Left ventricle myocardium inferior (tissue), 1 donor: ENCODE results near the gene YBX1. TPM values are rescaled to one million over a fixed set of nuclear protein-coding genes. Genes with fewer than 3 reads are reported as not detected.

Source experiments
- DNase-seq: peaks from one replicate; pipeline ENCODE4 v3.0.0-alpha.2; 2020
- H3K27ac ChIP-seq: fragments of 200-600 bp; replicated peaks from 2 replicates; pipeline ENCODE4 v1.8.0; 2021
- H3K27me3 ChIP-seq: fragments of 200-600 bp; 2 replicates; pipeline ENCODE4 v1.8.0; 2021; ENCODE audit warnings: low read depth
- H3K36me3 ChIP-seq: fragments of 200-600 bp; 2 replicates; pipeline ENCODE4 v1.8.0; 2021
- H3K4me1 ChIP-seq: fragments of 200-600 bp; 2 replicates; pipeline ENCODE4 v1.8.0; 2021
- H3K4me3 ChIP-seq: fragments of 200-600 bp; 2 replicates; pipeline ENCODE4 v1.8.0; 2021; ENCODE audit warnings: mild to moderate bottlenecking, moderate library complexity
- H3K9me3 ChIP-seq: fragments of 200-600 bp; replicated peaks from 2 replicates; pipeline ENCODE4 v1.8.0; 2021
- intact Hi-C: fragments of 100-400 bp; cut with micrococcal nuclease; formaldehyde crosslinking; loops from one replicate; pipeline ENCODE4 v1.11.0; 2022
- total RNA-seq: library from RNA; stranded (reverse); fragmentation: NEBNext Ultra II Directional; extraction: Animal tissue kit (Norgen Biotek cat#: 25700); gene quantifications from one replicate; pipeline ENCODE4 v1.2.1, GENCODE V29; 2021
- TF ChIP-seq, protein P1 (sequence below): fragments of 200-600 bp; IDR thresholded peaks from 2 replicates; pipeline ENCODE4 v1.8.0; 2021; ENCODE audit warnings: antibody characterized with exemption, mild to moderate bottlenecking, borderline replicate concordance
- donor health status: DM: no; HTN: yes; CAD: no; lungs with severe emphysema.

Gene YBX1
- total RNA-seq, 1 donor from 2014 or later: 754 TPM

DNA sequence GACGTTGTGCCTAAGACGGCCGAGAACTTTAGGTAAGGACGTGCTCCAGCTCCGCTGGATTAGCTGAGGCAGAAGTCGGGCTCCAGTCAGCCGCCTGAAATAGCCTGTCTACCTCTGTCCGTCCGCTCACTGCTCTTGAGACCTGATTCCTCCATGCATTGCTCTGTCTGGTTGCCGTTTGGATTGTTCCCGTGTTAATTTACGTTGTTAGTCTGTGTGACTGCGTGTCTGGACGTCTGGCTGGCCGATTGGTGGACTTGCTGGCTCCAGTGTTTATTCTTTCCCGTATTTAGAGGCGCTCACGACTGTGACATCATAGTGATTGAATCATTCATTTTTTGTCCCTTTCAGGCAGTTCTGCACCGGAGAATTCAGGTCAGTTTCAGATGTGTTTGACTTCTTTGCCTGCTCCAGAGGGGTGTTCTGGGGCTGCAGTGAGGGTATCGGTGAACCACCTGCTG, 23.3 kb upstream of the YBX1 start:
- TF ChIP-seq, protein P1, sequence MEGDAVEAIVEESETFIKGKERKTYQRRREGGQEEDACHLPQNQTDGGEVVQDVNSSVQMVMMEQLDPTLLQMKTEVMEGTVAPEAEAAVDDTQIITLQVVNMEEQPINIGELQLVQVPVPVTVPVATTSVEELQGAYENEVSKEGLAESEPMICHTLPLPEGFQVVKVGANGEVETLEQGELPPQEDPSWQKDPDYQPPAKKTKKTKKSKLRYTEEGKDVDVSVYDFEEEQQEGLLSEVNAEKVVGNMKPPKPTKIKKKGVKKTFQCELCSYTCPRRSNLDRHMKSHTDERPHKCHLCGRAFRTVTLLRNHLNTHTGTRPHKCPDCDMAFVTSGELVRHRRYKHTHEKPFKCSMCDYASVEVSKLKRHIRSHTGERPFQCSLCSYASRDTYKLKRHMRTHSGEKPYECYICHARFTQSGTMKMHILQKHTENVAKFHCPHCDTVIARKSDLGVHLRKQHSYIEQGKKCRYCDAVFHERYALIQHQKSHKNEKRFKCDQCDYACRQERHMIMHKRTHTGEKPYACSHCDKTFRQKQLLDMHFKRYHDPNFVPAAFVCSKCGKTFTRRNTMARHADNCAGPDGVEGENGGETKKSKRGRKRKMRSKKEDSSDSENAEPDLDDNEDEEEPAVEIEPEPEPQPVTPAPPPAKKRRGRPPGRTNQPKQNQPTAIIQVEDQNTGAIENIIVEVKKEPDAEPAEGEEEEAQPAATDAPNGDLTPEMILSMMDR: no peak
- peak overlapping the region; percentile 81 for H3K4me3 ChIP-seq
- DNase-seq: no peak
- intact Hi-C loops: no loop called here
- peaks cover 25% of the 10 kb centered on the region for H3K4me1 ChIP-seq
- peaks cover 35% of the 10 kb centered on the region for H3K36me3 ChIP-seq
- peak overlapping the region; percentile 89 for H3K27ac ChIP-seq
- H3K27me3 ChIP-seq: no peaks in the 10 kb centered on the region
- H3K9me3 ChIP-seq: no peaks in the 10 kb centered on the region

DNA sequence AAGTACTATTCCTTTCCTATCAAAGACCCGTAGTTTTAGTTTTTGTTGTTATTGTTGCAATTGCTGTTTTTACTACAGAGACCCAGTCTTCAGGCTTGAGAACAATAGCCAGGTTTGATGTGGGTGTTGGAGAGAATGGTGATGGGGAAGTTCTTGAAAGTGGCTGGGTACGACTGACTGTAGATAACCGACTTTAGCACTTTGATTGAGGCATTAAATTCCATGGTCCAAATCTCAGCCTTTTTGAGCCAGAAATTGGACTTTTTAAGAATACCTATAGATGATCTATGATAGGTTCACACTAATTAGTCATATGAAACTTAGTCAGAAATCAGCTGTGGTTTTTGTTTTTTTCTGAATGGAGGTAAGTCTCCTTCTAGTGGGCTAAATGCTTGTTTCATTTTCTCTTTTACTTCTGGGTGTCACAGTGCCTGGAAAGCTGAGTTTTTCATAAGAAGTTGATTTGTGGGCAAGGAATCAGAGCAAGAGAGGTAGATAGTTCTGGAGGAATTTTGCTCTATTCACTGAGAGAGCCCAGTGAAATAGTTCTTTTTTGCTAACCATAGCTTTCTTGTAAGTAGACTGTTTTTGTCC, 21.2 kb upstream of the YBX1 start:
- intact Hi-C loops: no loop called here
- H3K4me1 ChIP-seq: peaks cover 25% of the 10 kb centered on the region
- H3K4me3 ChIP-seq: no peak overlapping the region
- no peaks in the 10 kb centered on the region for H3K9me3 ChIP-seq
- no peaks in the 10 kb centered on the region for H3K27me3 ChIP-seq
- no peak overlapping the region for H3K27ac ChIP-seq
- TF ChIP-seq, protein P1: no peak
- H3K36me3 ChIP-seq: peaks cover 56% of the 10 kb centered on the region
- DNase-seq: no peak

DNA sequence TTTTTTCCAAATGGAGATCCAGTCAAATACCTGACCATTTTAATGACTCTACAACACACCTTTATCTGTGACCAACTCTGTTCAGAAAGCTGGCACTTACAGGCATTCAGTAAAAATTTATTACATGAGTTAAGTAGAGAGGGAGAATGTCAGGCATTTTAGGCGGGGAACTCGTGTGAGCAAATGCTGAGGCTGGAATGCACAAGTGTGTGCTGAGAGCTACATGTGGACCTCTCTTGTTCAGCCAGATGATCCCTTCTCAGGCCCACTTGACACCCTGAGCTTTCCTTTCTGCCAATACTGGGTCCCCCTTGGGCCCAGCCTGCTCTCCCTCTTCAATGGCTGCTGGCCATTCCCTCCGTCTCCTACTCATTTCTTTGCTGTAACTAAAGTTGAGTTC, 12.3 kb upstream of the YBX1 start:
- no peak overlapping the region for H3K4me3 ChIP-seq
- DNase-seq: no peak
- H3K27me3 ChIP-seq: no peaks in the 10 kb centered on the region
- TF ChIP-seq, protein P1: no peak
- H3K36me3 ChIP-seq: peaks cover 47% of the 10 kb centered on the region
- intact Hi-C loops: no loop called here
- H3K27ac ChIP-seq: no peak overlapping the region
- peaks cover 9% of the 10 kb centered on the region for H3K4me1 ChIP-seq
- no peaks in the 10 kb centered on the region for H3K9me3 ChIP-seq

DNA sequence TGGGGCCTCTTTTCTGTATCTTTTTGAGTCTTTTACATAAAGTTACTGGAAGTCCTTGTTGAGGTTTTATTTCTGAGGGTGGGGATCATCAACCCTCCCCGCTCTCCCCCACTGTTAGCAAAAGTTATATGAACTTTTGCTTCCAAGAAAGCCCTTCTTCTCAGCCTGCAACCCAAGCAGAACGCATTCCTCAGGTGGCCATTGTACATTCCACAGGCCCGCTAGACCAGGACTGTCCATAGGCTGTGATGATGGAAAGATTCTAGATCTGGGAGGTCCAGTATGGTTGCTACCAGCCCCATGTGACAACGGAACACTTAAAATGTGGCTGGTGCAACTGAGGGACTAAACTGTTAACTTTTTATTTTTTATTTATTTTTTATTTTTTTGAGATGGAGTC, 11.8 kb upstream of the YBX1 start:
- H3K27ac ChIP-seq: no peak overlapping the region
- H3K27me3 ChIP-seq: no peaks in the 10 kb centered on the region
- peaks cover 14% of the 10 kb centered on the region for H3K4me1 ChIP-seq
- H3K4me3 ChIP-seq: no peak overlapping the region
- no peak for DNase-seq
- H3K9me3 ChIP-seq: no peaks in the 10 kb centered on the region
- TF ChIP-seq, protein P1: no peak
- intact Hi-C loops: no loop called here
- H3K36me3 ChIP-seq: peaks cover 46% of the 10 kb centered on the region

DNA sequence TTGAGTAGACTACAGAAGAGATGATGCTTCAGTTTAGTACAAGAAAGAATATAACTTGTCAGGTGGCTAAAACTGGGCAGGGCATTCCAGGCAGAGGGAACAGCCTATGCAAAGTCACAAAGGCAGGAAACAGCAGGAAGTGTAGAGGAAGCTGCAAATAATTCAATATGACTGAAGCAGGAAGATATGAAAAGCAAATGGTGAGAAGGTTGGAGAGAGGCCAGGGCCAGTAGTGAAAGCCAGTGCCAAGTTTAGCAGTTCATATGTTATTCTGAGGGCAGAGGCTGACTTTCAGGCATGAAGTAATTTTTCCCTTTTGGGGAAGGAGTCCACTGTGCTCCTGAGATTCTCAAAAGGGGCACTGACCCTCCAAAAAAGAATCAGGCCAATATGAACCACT, 8.0 kb upstream of the YBX1 start:
- H3K36me3 ChIP-seq: peaks cover 16% of the 10 kb centered on the region
- intact Hi-C loops: no loop called here
- H3K4me3 ChIP-seq: no peak overlapping the region

More for the DNA sequence above, 8.0 kb upstream of the YBX1 start:
- no peak for DNase-seq
- no peaks in the 10 kb centered on the region for H3K9me3 ChIP-seq
- H3K27ac ChIP-seq: peak overlapping the region; percentile 86
- TF ChIP-seq, protein P1: no peak
- peaks cover 26% of the 10 kb centered on the region for H3K4me1 ChIP-seq
- no peaks in the 10 kb centered on the region for H3K27me3 ChIP-seq
